ENCODE measurements around the gene MARCHF3. TPM values are rescaled to one million over a fixed set of nuclear protein-coding genes. Genes with fewer than 3 reads are reported as not detected.

Gene MARCHF3
- total and polyA plus RNA-seq, 2 donors (not counting 3 experiments of a cell fraction or from before 2014, with no cell fraction given), result 31.9 to 35.0 TPM

GRCh38 chr5:126949475-126949874 lies 80.9 kb downstream of the MARCHF3 start:
- peak; percentile 58 for FAIRE-seq
- ChIA-PET POLR2A (no interaction called here), CTCF (interaction anchor here (1.0 to 1.1 kb wide), 2 partner anchors 9 to 17 kb away, joined by 3 to 4 read pairs; no protein-coding TSS in a partner anchor)
- Histone ChIP-seq H3K9ac (replicated peaks; ENCODE audit: extremely low read depth, insufficient read depth, low read length) (no peak overlapping the region), H3K4me2 (ENCODE audit: insufficient read depth, low read length) (no peak overlapping the region), H3K36me3 (ENCODE audit: control insufficient read depth in 2 of 2, extremely low read depth in 1 of 2, insufficient read depth in 2 of 2, low read length in 2 of 2) (no peaks in the 10 kb centered on the region), H3K9me1 (replicated peaks; ENCODE audit: control insufficient read depth, extremely low read depth, insufficient read depth, low read length) (no peaks in the 10 kb centered on the region), H2AFZ (ENCODE audit: low read depth, low read length) (no peak overlapping the region), H4K20me1 (replicated peaks; ENCODE audit: control insufficient read depth, extremely low read depth, insufficient read depth, low read length) (no peaks in the 10 kb centered on the region), H3K4me3 (replicated peaks in 1 of 3; ENCODE audit: insufficient read depth in 1 of 3, low read depth in 1 of 3, low read length in 3 of 3) (no peak overlapping the region), H3K27ac (ENCODE audit: insufficient read depth, low read depth, low read length) (no peak overlapping the region), H3K27me3 (ENCODE audit: control insufficient read depth in 2 of 2, insufficient read depth in 2 of 2, low read length in 2 of 2) (no peaks in the 10 kb centered on the region), H3K9me3 (replicated peaks; ENCODE audit: control insufficient read depth, insufficient read depth, low read length) (no peaks in the 10 kb centered on the region), H3K79me2 (ENCODE audit: control insufficient read depth, insufficient read depth, low read length) (peaks cover 53% of the 10 kb centered on the region), H3K4me1 (ENCODE audit: control insufficient read depth, extremely low read depth, insufficient read depth, low read length) (peaks cover 15% of the 10 kb centered on the region)
- DNase-seq (ENCODE audit: low read depth, low spot score), result peak; percentile 29
- dilution Hi-C loops (cut with MboI; ENCODE audit: extremely low pct_ligation_motif_present, low sequenced_read_pairs) (no loop called here), intact Hi-C loops (cut with micrococcal nuclease) (no loop called here)
- TF ChIP-seq CTCF (IDR thresholded peaks at IDR 0.05; ENCODE audit: extremely low read depth in 1 of 2, insufficient read depth in 1 of 2, low read depth in 1 of 2, low read length in 2 of 2), result no peak
- no peak for TF ChIP-seq POLR2A (IDR thresholded peaks at IDR 0.05; ENCODE audit: low read depth, low read length)
- no peak for TF ChIP-seq EZH2 (IDR thresholded peaks at IDR 0.05; ENCODE audit: borderline replicate concordance, low read depth, low read length, severe bottlenecking)
- no peak for TF ChIP-seq MAX (IDR thresholded peaks at IDR 0.05; ENCODE audit: insufficient read depth, insufficient read length)
- TF ChIP-seq FOS (IDR thresholded peaks at IDR 0.05; ENCODE audit: borderline replicate concordance, insufficient read depth, low read length), result no peak
- TF ChIP-seq MYC (IDR thresholded peaks at IDR 0.05; ENCODE audit: low read depth, low read length), result no peak
- no peak for TF ChIP-seq GATA2 (IDR thresholded peaks at IDR 0.05; ENCODE audit: insufficient read depth, insufficient read length, low read depth, low read length)
- no peak for TF ChIP-seq POLR2AphosphoS5 (IDR thresholded peaks at IDR 0.05; ENCODE audit: insufficient read depth, low read depth, low read length)
- no peak for TF ChIP-seq JUN (IDR thresholded peaks at IDR 0.05; ENCODE audit: borderline replicate concordance, insufficient read depth, insufficient read length, low read depth)
- BruUV-seq (replicated peaks), result no TSS peak

Data from endothelial cell of umbilical vein (primary cell).